Liver (tissue), 9 donors: ENCODE data around the gene IGHMBP2. TPM values are rescaled to one million over a fixed set of nuclear protein-coding genes. Genes with fewer than 3 reads are reported as not detected.

Experiments used
- DNase-seq: peaks from one replicate; pipeline ENCODE4 v3.0.0-alpha.2; 2017; ENCODE audit warnings: low spot score
- H3K27ac ChIP-seq, 2 donors: one replicate each; pipeline ENCODE4 v1.7.0; 2013; ENCODE audit warnings: inconsistent platforms in 2 of 2, low read length in 2 of 2, control low read depth in 1 of 2, low read depth in 1 of 2, mild to moderate bottlenecking in 1 of 2
- H3K27me3 ChIP-seq, 4 donors: one replicate each; pipeline versions ENCODE4 v1.6.1 to v1.7.0; 2013; ENCODE audit warnings: low read length in 3 of 4, inconsistent platforms in 1 of 4, mild to moderate bottlenecking in 1 of 4, moderate library complexity in 1 of 4; ENCODE audit not compliant: control insufficient read depth in 4 of 4, insufficient read depth in 4 of 4
- H3K36me3 ChIP-seq, 4 donors: one replicate each; pipeline versions ENCODE4 v1.6.1 to v1.7.0; 2013; ENCODE audit warnings: low read length in 3 of 4, mild to moderate bottlenecking in 3 of 4, low read depth in 1 of 4, moderate library complexity in 1 of 4; ENCODE audit not compliant: control insufficient read depth in 4 of 4, insufficient read depth in 3 of 4
- H3K4me1 ChIP-seq, 4 donors: one replicate each; pipeline versions ENCODE4 v1.6.1 to v1.7.0; 2013; ENCODE audit warnings: low read length in 3 of 4, mild to moderate bottlenecking in 3 of 4, moderate library complexity in 1 of 4; ENCODE audit not compliant: control insufficient read depth in 4 of 4, insufficient read depth in 4 of 4
- H3K4me3 ChIP-seq, 3 donors: one replicate each; pipeline versions ENCODE4 v1.6.1 to v1.7.0; 2013; ENCODE audit warnings: low read length in 3 of 3, control low read depth in 1 of 3, low read depth in 1 of 3, mild to moderate bottlenecking in 1 of 3
- H3K9ac ChIP-seq, 2 donors: one replicate each; pipeline ENCODE4 v1.7.0; 2013; ENCODE audit warnings: low read length in 2 of 2, mild to moderate bottlenecking in 2 of 2, moderate library complexity in 2 of 2, control low read depth in 1 of 2, low read depth in 1 of 2
- H3K9me3 ChIP-seq, 4 donors: one replicate each; pipeline versions ENCODE4 v1.6.1 to v1.7.0; 2013; ENCODE audit warnings: low read length in 3 of 4; ENCODE audit not compliant: control insufficient read depth in 4 of 4
- EGR1 ChIP-seq, 2 donors: IDR thresholded peaks; 2 replicates each; pipeline ENCODE4 v1.6.1; 2016 to 2018; ENCODE audit warnings: antibody characterized with exemption in 2 of 2, low read depth in 2 of 2
- FOXA1 ChIP-seq: IDR thresholded peaks from 2 replicates; pipeline ENCODE4 v1.6.1; 2016; ENCODE audit warnings: antibody characterized with exemption
- FOXA2 ChIP-seq: IDR thresholded peaks from 2 replicates; pipeline ENCODE4 v1.6.1; 2016; ENCODE audit warnings: antibody characterized with exemption
- GABPA ChIP-seq, 2 donors: IDR thresholded peaks in 1 of 2; conservative IDR thresholded peaks in 1 of 2; 2 replicates each; pipeline ENCODE4 v1.6.1; 2016; ENCODE audit warnings: antibody characterized with exemption in 2 of 2, mild to moderate bottlenecking in 1 of 2, moderate library complexity in 1 of 2
- HNF4A ChIP-seq, 2 donors: conservative IDR thresholded peaks; 2 replicates each; pipeline ENCODE4 v1.6.1; 2016; ENCODE audit warnings: antibody characterized with exemption in 2 of 2, mild to moderate bottlenecking in 2 of 2
- HNF4G ChIP-seq: IDR thresholded peaks from 2 replicates; pipeline ENCODE4 v1.6.1; 2016; ENCODE audit warnings: antibody characterized with exemption
- JUND ChIP-seq, 2 donors: IDR thresholded peaks; 2 replicates each; pipeline ENCODE4 v1.6.1; 2016; ENCODE audit warnings: antibody characterized with exemption in 2 of 2
- NR2F2 ChIP-seq: IDR thresholded peaks from 2 replicates; pipeline ENCODE4 v1.6.1; 2016; ENCODE audit warnings: antibody characterized with exemption
- RAD21 ChIP-seq, 2 donors: IDR thresholded peaks; 2 replicates each; pipeline ENCODE4 v1.6.1; 2016; ENCODE audit warnings: antibody characterized with exemption in 2 of 2, mild to moderate bottlenecking in 2 of 2
- RXRA ChIP-seq, 2 donors: IDR thresholded peaks; 2 replicates each; pipeline ENCODE4 v1.6.1; 2017 to 2018; ENCODE audit warnings: antibody characterized with exemption in 2 of 2, mild to moderate bottlenecking in 1 of 2
- SP1 ChIP-seq: IDR thresholded peaks from 2 replicates; pipeline ENCODE4 v1.6.1; 2018; ENCODE audit warnings: antibody characterized with exemption, mild to moderate bottlenecking
- TAF1 ChIP-seq: conservative IDR thresholded peaks from 2 replicates; pipeline ENCODE4 v1.6.1; 2016; ENCODE audit warnings: antibody characterized with exemption, mild to moderate bottlenecking
- YY1 ChIP-seq: IDR thresholded peaks from 2 replicates; pipeline ENCODE4 v1.6.1; 2016; ENCODE audit warnings: antibody characterized with exemption, mild to moderate bottlenecking
- WGBS: extraction: QIAGEN DNeasy Blood & Tissue Kit; methylation state at CpG from one replicate; pipeline ENCODE4 v1.1.7; 2013; 5-methylcytosine and 5-hydroxymethylcytosine counted together
- polyA plus RNA-seq, 2 donors: library from polyadenylated mRNA; stranded (reverse) in 1 of 2; unstranded in 1 of 2; fragments of 200-250 nt in 1 of 2; fragments of >200 nt in 1 of 2; fragmentation: Nextera tagmentation in 1 of 2; extraction: Ambion mirVana in 1 of 2; gene quantifications; one replicate each; pipeline versions ENCODE4 v1.2.1 to v1.2.3, GENCODE V29; 2013 to 2015
- total RNA-seq, 2 donors: library from RNA; depleted of rRNA; stranded (reverse); fragments of >200 nt; gene quantifications; one replicate each; pipeline ENCODE4 v1.2.3, GENCODE V29; 2014
- TF ChIP-seq, protein P1 (sequence below): IDR thresholded peaks from 2 replicates; pipeline ENCODE4 v1.6.1; 2016; ENCODE audit warnings: antibody characterized with exemption
- TF ChIP-seq, protein P2 (sequence below): IDR thresholded peaks from 2 replicates; pipeline ENCODE4 v1.6.1; 2016; ENCODE audit warnings: antibody characterized with exemption, mild to moderate bottlenecking
- TF ChIP-seq, protein P3 (sequence below): IDR thresholded peaks from 2 replicates; pipeline ENCODE4 v1.6.1; 2016; ENCODE audit warnings: antibody characterized with exemption
- TF ChIP-seq, protein P4 (sequence below): fragments of 150-350 bp; IDR thresholded peaks from 2 replicates; pipeline ENCODE4 v1.5.1; 2017; ENCODE audit warnings: improper control_type of control experiment, low read depth, low read length; ENCODE audit not compliant: missing input control
- TF ChIP-seq, protein P5 (sequence below): IDR thresholded peaks from 2 replicates; pipeline ENCODE4 v1.6.1; 2016; ENCODE audit warnings: antibody characterized with exemption
- donor health status: healthy.
- donor health status: healthy.
- donor health status: healthy.
- donor health status: healthy.
- donor health status: healthy.

IGHMBP2 gene
- total and polyA plus RNA-seq, 4 donors = 5.7 to 14.0 (median 7.0) TPM

DNA sequence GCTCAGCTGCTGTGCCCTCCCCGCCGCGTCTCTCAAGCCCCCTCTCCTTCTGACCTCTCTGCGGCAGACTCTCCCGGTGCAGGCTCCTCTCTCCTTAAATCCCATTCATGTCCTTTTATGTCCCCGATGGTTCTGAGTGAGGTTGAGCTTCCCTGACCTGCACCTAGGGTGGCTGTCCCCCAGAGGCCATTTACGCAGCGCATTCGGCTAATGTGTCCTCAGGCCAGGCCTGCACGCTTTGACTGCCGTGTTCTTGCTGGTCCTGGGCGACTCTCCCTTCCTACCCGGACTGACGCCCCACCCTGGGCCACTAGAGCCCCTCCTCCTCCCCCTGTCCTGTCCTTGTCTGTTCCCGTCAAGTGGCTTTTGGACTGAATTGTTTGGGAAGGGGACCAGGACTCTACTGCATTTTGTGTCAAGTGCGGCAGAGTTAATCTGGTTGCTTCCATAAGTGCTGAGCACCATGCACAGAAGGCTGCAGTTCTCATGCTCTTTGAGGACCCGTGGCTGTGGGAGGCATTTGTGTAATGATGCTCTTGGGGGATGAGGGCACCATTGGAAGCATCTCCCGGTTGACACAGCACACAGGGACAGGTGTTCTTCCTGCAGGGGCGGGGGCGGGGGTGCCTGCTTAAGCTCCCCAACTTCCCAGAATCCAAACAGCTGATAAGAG, 37.1 kb downstream of the IGHMBP2 start:
- Histone ChIP-seq H3K27me3 (no peaks in the 10 kb centered on the region), H3K27ac (no peak overlapping the region)
- no peak for DNase-seq

DNA sequence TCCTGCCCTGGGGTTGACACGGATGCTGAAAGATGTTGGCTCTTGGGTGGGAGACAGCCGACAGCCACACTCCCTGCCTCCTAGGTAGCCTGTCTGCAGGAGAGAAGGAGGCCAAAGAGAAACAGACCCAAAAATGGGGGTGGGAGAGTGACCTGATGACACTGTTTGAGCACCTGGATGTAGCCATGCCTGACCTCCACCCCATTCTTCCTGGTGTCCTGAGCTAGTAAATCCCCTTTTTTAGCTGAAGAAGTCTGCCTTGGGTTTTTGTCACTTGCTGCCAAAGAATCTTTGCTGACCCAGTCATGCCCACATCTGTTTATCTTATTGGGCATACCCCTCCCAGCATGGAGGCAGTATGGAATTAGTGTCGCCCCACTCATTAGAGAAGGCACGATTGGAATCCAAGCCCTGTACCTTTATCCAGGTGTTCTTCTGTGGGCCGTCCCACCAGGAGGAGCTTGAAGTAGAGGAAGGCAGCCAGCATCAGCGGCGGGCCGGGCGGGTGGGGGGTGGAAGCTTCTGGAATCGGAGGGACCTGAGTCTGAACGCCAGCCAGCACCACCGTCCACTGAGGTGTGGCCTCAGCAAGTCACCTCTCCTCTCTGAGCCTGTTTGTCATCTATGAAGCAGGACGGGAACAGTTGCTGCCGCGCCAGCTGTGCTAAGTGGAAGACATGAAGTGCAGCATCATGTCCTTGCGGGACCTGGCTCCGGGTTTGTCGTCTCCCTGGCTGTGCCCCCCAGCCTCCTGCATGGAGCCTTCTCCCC, 37.8 kb downstream of the IGHMBP2 start:
- 95% methylated on average over 18 of the region's 18 CpGs for WGBS
- no peak overlapping the region for H3K4me3 ChIP-seq

More for the DNA sequence above, 37.1 kb downstream of the IGHMBP2 start:
- TF ChIP-seq RAD21 (IDR thresholded peaks at IDR 0.05) = no peak
- TF ChIP-seq, protein P1, sequence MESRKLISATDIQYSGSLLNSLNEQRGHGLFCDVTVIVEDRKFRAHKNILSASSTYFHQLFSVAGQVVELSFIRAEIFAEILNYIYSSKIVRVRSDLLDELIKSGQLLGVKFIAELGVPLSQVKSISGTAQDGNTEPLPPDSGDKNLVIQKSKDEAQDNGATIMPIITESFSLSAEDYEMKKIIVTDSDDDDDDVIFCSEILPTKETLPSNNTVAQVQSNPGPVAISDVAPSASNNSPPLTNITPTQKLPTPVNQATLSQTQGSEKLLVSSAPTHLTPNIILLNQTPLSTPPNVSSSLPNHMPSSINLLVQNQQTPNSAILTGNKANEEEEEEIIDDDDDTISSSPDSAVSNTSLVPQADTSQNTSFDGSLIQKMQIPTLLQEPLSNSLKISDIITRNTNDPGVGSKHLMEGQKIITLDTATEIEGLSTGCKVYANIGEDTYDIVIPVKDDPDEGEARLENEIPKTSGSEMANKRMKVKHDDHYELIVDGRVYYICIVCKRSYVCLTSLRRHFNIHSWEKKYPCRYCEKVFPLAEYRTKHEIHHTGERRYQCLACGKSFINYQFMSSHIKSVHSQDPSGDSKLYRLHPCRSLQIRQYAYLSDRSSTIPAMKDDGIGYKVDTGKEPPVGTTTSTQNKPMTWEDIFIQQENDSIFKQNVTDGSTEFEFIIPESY = no peak
- no peak overlapping the region for H3K4me3 ChIP-seq
- no peak overlapping the region for H3K9ac ChIP-seq
- H3K4me1 ChIP-seq = no peaks in the 10 kb centered on the region
- H3K36me3 ChIP-seq = peaks cover 12 to 40% (median 22%) of the 10 kb centered on the region in 4 donors
- no peaks in the 10 kb centered on the region for H3K9me3 ChIP-seq
- 96% methylated on average over 20 of the region's 20 CpGs for WGBS

More for the DNA sequence above, 37.8 kb downstream of the IGHMBP2 start:
- Histone ChIP-seq H3K27ac (no peak overlapping the region), H3K4me1 (no peaks in the 10 kb centered on the region), H3K9me3 (no peaks in the 10 kb centered on the region), H3K36me3 (peaks cover 12 to 33% (median 18%) of the 10 kb centered on the region in 4 donors), H3K27me3 (no peaks in the 10 kb centered on the region), H3K9ac (no peak overlapping the region)
- no peak for DNase-seq
- TF ChIP-seq, protein P1 = no peak
- TF ChIP-seq, protein P2, sequence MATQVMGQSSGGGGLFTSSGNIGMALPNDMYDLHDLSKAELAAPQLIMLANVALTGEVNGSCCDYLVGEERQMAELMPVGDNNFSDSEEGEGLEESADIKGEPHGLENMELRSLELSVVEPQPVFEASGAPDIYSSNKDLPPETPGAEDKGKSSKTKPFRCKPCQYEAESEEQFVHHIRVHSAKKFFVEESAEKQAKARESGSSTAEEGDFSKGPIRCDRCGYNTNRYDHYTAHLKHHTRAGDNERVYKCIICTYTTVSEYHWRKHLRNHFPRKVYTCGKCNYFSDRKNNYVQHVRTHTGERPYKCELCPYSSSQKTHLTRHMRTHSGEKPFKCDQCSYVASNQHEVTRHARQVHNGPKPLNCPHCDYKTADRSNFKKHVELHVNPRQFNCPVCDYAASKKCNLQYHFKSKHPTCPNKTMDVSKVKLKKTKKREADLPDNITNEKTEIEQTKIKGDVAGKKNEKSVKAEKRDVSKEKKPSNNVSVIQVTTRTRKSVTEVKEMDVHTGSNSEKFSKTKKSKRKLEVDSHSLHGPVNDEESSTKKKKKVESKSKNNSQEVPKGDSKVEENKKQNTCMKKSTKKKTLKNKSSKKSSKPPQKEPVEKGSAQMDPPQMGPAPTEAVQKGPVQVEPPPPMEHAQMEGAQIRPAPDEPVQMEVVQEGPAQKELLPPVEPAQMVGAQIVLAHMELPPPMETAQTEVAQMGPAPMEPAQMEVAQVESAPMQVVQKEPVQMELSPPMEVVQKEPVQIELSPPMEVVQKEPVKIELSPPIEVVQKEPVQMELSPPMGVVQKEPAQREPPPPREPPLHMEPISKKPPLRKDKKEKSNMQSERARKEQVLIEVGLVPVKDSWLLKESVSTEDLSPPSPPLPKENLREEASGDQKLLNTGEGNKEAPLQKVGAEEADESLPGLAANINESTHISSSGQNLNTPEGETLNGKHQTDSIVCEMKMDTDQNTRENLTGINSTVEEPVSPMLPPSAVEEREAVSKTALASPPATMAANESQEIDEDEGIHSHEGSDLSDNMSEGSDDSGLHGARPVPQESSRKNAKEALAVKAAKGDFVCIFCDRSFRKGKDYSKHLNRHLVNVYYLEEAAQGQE = no peak
- no peak for TF ChIP-seq SP1
- TF ChIP-seq FOXA1 = no peak
- TF ChIP-seq FOXA2 = no peak
- TF ChIP-seq HNF4A (conservative IDR thresholded peaks at IDR 0.05) = no peak
- no peak for TF ChIP-seq RAD21 (IDR thresholded peaks at IDR 0.05)
- TF ChIP-seq GABPA (IDR thresholded peaks at IDR 0.05 in 1 of 2, conservative IDR thresholded peaks at IDR 0.05 in 1 of 2) = no peak
- TF ChIP-seq, protein P3, sequence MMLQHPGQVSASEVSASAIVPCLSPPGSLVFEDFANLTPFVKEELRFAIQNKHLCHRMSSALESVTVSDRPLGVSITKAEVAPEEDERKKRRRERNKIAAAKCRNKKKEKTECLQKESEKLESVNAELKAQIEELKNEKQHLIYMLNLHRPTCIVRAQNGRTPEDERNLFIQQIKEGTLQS = no peak
- no peak for TF ChIP-seq TAF1
- TF ChIP-seq, protein P4, sequence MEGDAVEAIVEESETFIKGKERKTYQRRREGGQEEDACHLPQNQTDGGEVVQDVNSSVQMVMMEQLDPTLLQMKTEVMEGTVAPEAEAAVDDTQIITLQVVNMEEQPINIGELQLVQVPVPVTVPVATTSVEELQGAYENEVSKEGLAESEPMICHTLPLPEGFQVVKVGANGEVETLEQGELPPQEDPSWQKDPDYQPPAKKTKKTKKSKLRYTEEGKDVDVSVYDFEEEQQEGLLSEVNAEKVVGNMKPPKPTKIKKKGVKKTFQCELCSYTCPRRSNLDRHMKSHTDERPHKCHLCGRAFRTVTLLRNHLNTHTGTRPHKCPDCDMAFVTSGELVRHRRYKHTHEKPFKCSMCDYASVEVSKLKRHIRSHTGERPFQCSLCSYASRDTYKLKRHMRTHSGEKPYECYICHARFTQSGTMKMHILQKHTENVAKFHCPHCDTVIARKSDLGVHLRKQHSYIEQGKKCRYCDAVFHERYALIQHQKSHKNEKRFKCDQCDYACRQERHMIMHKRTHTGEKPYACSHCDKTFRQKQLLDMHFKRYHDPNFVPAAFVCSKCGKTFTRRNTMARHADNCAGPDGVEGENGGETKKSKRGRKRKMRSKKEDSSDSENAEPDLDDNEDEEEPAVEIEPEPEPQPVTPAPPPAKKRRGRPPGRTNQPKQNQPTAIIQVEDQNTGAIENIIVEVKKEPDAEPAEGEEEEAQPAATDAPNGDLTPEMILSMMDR = no peak
- TF ChIP-seq EGR1 (IDR thresholded peaks at IDR 0.05; ENCODE audit: low read depth in 2 of 2) = no peak
- no peak for TF ChIP-seq NR2F2
- TF ChIP-seq JUND (IDR thresholded peaks at IDR 0.05) = no peak
- TF ChIP-seq, protein P5, sequence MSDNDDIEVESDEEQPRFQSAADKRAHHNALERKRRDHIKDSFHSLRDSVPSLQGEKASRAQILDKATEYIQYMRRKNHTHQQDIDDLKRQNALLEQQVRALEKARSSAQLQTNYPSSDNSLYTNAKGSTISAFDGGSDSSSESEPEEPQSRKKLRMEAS = no peak
- TF ChIP-seq YY1 = no peak
- TF ChIP-seq HNF4G = no peak
- TF ChIP-seq RXRA (IDR thresholded peaks at IDR 0.05) = no peak
